Measurements from ENCODE around the gene BANP.
"Not testable (repeated sequence)": the region's sequence is repeated elsewhere in the genome, so short reads cannot be mapped to it uniquely, and the experiment has no call there.

The BANP gene

DNA sequence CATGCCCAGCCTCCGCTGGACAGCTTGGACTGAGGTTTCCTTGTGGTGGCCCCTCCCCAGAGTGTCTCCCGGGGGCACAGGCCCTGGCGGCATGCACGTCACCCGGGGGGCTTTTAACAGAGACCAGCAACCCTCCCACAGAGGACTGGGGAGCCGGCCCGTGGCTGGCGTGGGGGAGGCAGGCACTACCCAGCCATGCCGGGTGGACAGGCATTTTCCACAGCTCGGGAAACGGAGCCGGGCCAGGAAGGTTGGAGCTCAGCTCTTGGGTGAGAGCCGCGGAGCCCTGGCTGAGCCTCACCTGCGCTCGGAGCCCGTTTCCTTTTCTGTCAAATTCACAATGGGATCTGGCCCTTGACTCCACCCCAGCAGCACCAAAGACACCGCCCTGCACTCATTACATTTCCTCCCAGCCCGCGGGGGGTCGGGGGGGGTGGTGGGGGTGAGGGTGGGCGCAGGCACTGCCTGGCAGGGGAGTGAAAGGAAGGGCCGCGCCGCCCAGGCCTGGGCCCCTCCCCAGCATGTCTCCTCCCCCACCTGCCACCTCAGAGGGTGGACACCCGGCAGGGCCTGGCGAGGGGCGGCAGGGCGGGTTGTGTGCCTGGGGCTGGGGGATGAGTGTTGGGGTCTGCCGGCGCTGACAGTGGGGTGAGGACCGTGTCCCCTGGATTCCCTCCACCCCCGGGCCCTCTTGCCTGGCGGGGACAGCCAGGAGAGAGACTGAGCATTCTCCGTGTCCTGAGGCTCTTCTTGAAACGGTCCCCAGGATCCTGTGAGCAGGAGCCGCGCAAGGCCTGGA is 139.3 kb downstream of the BANP start:
- DNase-seq = not testable (repeated sequence)

DNA sequence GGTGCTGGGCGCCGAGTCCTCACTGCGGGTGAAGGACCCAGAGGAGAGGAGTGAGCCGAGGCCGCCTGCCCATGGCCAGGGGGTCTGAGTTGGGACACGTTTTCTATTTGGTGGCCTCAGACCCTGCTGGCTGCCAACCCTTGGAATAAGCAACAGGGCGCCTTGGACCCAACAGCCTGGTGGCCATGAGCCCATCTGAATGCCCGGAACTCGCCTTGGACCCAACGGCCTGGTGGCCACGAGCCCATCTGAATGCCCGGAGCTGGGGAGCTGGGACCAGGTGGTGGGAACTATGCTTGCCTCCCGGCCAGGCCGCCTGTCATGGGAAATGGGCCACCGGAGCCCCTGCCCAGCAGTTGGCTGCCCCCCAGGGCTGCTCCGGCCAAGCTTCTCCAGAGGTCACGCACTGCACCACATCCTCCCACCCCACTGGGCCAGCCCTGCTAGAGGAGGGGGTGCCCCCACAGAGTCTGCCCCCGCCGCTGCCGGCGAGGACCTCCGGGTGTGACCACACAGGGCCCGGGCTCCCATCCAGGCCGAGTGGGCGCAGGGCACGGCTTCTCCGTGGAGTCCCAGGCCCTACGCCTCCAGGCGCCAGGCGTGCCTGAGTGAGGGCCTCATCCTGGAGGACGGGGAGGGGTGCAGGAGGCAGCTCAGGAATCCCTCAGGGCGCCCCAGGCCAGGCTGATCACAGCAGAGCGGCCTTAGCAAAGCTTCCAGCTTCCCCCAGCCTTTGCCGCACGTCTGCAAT is 140.2 kb downstream of the BANP start:
- DNase-seq = not testable (repeated sequence)

DNA sequence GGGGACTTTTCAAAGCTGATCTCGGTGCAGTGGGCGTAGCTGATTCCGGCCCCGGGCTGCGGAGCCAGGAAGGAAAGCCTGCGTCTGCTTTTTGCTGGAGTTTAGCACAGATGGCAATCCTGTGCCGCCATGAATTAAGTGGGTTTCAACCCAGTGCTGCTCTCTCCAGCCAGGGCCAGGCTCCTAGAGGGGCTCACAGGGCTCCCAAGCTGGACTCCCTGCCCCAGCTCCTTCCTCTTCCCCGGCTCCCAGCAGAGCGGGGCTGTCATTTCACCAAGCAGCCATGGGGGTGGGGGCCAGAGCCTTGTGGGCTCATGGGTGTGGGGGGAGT is 140.7 kb downstream of the BANP start:
- not testable (repeated sequence) for DNase-seq

DNA sequence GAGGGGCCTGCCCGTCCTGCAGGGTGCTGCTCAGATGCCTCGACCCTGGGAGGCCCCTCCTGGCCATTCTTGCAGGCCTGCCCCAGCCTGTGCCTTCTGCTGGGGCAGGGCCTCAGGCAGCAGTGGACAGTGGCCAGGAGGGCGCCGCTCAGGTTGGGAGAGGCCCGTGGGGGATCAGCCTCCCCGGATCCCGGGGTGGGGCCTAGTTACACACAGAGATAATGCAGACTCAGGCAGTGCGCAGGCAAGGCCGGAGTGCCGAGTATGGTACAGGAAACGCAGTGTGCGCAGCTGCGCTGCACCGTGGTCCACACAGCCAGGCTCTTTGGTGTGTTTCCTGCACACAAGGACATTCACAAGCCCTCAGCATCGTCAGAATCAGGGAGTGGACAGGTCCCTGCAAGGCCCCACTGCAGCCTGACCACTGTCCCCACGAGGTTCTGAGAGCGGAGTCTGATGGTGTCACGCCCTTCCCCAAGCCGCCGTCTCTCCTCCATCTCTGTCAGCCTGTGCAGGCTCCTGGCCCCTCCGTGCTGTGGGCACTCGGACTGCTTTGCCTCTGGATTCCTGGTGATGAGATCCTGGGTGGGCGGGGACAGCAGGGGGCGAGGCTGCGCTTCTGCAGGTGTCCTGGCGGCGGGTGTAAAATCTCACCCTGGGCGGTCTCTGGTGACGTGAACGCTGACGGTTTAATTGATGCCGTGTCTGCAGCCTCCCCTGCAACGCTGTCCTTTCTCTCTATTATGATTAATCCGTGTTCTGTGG is 141.7 kb downstream of the BANP start:
- DNase-seq = not testable (repeated sequence)

DNA sequence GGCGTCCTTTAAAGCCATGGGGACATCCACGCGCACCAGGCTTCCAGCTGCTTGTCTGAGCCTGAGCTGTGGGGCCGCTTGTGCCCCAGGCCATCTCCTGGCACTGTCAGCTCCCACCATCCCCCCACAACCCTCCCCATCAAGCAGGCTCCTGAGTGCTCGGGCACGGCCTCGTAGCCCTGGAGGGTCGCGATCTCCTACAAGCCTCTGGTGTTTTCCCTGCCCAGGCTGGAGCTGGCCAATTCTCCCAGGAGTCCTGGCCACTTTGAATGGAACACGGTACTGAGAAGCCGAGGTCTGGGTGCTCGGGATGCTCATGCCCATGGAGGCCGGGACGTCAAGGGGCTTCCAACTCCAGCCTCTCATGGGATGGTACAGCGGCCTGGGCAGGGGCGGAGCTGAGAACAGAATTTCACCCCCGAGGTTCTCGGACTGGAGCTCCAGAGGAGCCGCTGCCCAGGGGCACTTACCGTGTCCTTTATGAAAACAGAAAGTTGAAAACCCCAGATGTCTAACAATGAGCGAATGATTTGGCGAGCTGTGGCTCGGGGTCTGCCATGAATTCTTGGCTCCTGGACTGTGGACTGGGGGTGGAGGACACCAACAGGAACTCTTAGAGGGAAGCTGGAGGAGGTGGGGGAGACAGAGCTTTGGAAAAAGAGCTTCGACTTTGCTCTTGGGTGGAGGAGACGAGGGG is 142.5 kb downstream of the BANP start:
- DNase-seq = not testable (repeated sequence)

DNA sequence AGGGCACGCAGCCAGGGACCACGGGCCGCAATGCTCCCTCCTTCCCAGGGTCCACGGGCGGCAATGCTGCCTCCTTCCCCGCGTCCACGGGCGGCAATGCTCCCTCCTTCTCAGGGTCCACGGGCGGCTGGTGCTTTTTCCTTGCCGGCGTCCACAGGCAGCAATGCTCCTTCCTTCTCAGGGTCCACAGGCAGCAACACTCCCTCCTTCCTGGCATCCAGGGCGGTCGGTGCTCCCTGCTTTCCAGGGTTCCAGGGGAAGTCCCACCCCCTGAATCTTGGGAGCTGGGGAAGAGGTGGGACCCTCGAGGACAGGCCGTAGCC is 143.0 kb downstream of the BANP start:
- DNase-seq = not testable (repeated sequence)

DNA sequence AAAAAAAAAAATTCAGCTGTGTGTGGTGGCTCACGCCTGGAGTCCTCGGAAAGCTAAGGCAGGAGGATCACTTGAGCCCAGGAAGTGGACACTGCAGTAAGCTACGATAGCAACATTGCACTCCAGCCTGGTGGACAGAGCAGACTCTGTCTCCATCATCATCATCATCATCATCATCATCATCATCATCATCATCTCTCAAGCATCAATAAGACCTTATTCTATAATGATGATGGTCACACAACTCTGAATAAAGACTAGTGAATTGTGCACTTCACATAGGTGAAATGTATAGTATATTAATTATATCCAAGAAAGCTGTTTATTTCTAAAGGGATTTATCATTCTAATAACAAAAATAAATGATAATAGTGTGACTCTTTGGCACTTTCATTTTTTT is 143.7 kb downstream of the BANP start:
- DNase-seq = not testable (repeated sequence)

DNA sequence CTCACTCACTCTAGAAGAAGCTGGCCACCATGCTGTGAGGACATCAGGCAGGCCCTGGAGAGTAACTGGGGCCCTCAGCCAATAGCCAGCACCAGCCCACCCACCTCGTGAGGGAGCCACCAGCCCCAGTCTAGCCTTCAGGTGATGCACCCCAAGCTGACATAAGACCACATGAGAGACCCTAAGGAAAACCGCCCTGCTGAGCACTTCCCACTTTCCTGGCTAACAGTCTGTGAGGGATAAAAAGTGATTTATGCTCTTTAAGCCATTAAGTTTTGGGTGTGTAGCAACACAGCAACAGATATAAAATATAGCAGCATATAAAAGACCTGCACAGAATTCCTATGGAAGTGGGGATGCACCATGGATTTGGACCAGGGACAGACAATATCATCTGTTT is 145.4 kb downstream of the BANP start:
- DNase-seq = not testable (repeated sequence)

DNA sequence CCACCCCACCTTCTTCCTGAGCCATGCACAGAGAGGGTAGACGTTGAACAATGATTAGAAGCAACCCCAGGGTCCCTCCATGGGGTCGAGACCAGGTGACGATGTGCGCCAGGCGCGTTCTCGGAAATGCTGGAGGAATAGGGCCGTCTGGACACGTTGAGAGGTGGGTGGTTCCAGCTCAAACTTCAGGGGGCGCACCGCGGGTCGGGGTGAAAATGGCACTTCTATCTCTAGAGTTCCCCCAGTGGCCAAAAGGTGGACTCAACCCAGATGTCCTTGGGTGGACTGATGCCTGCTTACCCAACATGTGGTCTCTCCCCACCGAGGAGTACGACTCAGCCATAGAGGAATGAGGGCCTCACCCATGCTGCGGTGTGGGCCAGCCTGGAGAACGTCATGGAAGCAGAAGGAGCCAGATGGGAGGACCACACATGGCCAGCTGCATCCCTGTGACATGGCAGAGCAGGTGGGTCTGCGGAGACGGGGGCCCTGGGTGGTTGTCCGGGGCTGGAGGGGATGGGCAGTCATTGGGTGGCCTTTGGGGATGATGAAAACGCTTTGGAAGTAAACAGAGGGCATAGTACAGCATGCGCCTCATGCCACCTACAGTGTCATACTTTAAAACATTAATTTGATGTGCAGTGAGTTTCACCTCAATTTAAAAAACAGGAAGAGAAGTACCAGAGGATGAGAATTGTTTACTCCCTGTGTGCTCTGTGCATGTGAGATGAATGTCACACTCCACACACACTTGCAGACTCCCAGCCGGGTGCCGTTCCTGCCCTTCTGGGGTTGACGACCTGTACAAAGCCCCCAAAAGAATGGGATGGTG is 147.7 kb downstream of the BANP start:
- DNase-seq = not testable (repeated sequence)

DNA sequence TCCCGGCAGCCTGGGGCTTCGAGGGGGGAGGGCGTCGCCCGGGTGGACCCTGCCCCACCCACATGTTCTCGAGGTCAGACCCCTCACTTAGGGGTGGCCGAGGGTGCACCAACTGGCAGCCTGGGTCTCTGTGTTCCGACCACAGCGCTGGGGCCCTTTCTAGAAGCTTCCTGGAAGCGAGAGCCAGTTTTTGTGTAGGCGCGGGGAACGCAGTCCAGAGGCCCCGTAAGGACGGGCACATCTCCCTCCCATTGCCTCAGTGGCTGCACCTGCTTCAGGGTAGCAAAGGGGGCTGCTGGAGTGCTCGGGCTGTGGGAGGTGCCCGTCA is 148.3 kb downstream of the BANP start:
- DNase-seq = no peak

DNA sequence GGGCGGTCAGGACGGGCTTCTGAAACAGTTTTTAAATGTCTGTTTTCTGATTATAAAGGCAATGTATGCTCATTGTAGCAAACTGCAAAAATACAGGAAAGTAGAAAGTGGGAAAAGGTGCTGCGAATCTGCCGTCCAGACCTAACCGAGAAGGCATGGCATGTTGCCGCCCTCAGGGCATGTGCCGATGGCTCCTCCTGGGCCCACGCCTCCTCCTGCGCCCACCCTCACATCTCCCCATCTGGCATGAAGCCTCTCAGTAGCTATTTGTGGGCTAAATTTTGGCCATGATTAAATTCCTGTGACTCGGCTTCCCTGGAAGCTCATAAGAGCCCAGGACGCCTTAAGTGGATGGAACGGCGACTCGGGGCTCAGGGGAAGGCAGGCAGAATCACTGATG is 148.7 kb downstream of the BANP start:
- not testable (repeated sequence) for DNase-seq

DNA sequence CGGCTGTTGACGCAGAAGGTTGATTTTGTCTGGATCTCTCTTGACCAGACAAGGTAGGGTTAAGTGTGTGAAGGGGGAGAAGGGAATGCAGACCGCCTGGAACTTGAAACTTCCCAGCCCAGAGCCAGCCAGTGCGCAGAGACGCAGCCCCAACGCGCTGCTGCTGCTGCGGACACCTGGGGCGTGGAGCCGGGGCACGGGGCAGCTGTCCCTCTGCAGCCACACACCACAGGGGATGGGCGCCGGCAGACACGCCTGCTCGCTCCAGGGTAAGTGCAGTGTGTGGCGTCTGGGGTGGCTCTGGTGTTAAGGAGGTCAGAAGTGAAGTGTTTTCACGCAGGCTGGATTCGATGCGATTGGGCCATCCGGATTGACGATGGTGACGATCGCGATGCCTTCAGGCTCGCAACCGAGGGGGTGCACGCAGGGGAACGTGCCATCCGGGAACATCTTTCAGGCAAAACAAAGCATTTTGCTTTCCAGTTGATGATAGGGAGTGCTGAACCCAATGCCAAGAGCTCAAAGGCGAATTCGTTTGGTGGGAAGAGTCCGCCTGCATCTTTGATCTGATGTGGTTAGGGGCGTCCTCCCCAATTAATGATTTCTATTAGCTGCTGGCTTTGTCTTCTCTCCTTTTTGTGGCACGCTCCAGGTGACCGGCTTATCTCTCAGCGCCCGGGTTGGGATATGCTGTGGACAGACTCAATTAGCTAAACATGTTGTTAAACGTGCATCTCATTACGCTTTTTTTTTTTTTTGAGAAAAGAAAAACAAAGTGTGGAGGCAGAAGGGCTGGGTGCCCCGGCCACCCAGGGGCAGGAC is 149.8 kb downstream of the BANP start:
- DNase-seq = not testable (repeated sequence)

DNA sequence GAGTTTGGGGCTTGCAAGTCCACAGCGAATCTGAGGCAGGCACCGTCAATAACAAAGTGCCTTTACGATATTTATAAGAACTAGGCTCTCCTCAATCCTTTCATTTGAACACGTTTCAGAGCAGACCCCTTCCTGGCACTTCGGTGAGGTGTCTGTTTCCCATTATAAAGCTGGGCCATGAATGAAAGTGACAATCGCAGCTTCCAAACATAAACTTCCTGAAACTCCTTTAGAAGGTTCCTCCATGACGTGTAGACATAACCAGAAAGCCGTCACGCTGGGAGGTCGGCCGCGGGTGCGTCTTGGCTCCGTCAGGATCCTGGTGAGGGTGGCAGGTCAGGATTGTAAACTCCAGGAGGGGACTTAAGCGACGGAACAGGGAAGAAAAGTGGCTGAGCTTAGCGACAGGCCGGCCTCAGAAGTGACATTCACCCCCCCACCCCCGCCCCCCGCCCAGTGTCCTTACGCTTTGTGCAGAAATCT is 150.4 kb downstream of the BANP start:
- DNase-seq = not testable (repeated sequence)

DNA sequence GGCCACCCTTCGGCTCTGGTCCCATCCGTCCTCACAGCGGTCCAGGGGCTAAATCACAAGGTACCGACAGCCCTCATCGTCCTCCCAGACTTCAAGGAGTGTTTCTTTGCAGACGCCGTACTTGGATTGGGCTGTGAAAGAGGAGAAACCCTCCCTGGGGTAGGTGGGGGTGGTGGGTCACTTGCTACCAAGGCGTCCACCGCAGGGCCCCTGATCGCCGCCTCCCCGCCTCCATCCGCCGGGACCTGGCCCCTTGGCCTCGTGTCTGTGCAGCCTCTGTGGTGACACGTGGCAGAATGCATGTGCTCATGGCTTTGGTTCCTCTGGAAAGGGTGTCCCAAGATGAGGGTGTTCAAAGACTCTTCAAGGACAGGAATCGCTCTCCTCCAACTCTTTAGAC is 151.4 kb downstream of the BANP start:
- no peak for DNase-seq

DNA sequence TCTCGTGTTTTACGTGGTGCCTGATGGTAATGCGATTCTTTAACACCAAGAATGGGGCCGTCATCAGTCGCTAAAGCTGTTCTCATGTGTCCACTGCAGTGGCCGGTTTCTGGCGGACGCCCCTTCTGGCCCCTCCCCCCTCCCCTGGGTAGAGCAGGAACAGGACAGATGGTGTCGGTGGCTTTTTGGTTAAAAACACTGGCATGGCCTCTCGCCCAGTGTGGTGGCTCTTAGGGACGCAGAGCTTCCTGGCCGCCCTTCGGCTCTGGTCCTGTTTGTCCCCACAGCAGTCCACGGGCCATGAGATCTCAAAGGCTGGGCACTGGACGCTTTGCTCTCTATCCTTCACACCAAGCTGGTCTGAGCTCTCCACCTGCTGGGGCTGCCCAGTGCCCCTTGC is 151.8 kb downstream of the BANP start:
- DNase-seq = no peak

DNA sequence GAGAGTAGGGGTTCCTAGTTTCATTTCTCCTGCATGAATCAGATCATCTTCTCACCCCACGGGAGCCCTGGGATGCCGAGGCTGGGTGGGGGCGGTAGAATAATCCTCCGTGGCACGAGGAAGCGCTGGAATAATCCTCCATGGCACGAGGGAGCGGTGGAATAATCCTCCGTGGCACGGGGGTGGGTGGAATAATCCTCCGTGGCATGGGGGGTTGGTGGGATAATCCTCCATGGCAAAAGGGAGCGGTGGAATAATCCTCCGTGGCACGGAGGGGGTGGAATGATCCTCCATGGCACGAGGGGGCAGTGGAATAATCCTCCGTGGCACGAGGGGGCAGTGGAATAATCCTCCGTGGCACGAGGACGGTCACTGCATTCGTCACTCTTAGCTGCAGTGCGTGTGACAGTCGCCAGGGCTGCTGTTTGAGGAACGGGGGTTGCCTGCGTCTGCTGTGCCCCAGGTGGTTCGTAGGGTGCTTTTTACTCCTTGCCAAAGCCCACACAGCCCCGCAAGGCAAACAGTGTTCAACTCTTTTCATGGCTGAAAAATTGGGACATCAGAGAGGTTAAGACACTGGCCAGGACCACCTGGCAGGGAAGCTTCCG is 152.5 kb downstream of the BANP start:
- DNase-seq = no peak

DNA sequence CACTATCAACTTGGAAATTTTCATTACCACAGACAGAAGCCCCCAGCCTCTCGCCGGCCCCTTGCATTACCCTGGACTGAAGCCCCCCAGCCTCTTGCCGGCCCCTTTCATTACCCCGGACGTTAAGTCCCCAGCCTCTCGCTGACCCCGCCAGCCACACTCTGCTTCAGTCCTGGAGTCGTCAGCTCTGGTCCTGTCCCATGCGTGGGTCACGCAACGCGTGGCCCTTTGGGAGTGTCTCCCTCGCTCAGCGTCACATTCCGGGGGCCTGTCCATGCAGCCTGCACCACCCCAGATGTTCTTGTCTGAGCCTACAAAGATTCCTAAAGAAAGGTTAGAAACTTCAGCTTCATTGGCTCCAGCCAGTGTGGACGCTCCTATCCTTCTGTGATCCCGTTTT is 153.1 kb downstream of the BANP start:
- DNase-seq = not testable (repeated sequence)

DNA sequence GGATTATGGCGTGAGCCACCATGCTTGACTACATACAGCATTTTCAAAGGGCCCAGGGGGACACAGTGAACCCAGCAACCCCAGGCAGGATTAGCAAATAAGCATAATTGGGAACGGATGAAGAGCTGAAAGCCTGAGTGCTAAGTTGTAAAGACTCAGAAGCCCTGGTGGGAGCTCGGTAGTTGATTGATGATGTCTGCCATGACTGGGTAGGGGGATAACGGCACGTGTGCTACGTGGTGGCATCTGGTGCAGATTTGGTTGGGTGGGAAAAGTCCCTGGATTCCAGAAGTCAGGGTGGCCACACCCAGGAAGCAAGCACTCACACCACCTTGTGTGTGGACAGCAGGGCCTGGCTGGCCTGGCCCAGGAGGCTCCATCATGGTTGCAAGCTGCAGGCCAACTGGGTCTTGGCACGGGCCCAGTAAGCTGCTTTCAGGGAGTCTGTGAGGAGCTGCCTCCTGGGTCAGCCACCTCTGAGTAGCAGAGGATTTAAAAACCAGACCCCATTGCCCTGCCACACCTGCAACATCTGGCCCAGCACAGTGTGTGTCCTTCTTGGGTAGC is 154.4 kb downstream of the BANP start:
- not testable (repeated sequence) for DNase-seq

DNA sequence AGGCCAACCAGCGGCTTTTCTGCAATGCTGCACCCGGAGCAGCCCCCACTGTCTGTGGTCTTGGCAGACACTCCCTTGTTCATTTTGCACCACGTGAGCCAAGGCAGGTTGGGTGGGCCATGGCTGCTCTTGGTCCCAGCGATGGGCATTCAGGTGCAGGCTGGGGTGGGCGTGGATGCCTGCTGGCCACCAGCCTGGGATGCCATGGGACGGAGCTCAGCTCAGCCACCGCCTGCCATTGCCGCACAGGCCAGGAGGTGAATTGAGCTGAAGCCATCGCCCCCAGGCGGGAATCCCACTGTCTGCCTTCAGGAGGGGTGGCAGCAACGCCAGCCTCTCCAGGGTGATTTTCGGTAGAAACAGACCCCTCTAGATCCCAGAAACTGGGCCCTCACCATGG is 155.3 kb downstream of the BANP start:
- not testable (repeated sequence) for DNase-seq

DNA sequence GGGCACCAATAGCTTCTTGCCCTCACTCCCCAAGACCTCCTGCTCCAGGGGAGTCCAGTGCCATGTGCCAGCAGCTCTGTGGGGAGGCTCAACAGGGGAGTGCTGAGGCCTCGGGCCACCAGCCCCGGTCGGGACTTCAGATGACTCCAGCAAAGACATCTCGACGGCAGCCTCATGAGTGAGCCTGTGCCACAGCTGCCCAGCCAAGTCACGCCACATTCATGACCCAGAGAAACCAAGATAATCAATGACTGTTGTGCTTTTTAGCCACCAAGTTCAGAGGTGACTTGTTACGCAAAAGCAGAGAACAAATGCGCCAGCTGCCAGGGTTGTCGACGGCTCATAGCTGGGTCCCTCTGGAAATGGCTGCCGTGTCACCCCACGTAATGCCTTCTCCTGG is 157.5 kb downstream of the BANP start:
- no peak for DNase-seq
